ENCODE data around the gene CABCOCO1.

The CABCOCO1 gene

GRCh38 chr10:61744469-61744868 is 81.7 kb downstream of the CABCOCO1 start:
- H3K4me3 ChIP-seq (ENCODE audit: low read depth, low read length) = no peak overlapping the region
- TF ChIP-seq CTCF (IDR thresholded peaks at IDR 0.05; ENCODE audit: control insufficient read depth, extremely low read depth, insufficient read depth) = peak; percentile 39
- no peak for DNase-seq (ENCODE audit: low read depth)

GRCh38 chr10:61746377-61746776 is 83.6 kb downstream of the CABCOCO1 start:
- H3K4me3 ChIP-seq (ENCODE audit: low read depth, low read length) = no peak overlapping the region
- no peak for DNase-seq (ENCODE audit: low read depth)
- TF ChIP-seq CTCF (IDR thresholded peaks at IDR 0.05; ENCODE audit: control insufficient read depth, extremely low read depth, insufficient read depth) = no peak

- H3K4me3 ChIP-seq (ENCODE audit: low read depth, low read length) = no peak overlapping the region
- TF ChIP-seq CTCF (IDR thresholded peaks at IDR 0.05; ENCODE audit: control insufficient read depth, extremely low read depth, insufficient read depth) = no peak
- DNase-seq (ENCODE audit: low read depth) = no peak
Measured at GRCh38 chr10:61747307-61747706, 84.6 kb downstream of the CABCOCO1 start.

GRCh38 chr10:61749291-61749690 is 86.6 kb downstream of the CABCOCO1 start:
- no peak overlapping the region for H3K4me3 ChIP-seq (ENCODE audit: low read depth, low read length)
- no peak for DNase-seq (ENCODE audit: low read depth)
- TF ChIP-seq CTCF (IDR thresholded peaks at IDR 0.05; ENCODE audit: control insufficient read depth, extremely low read depth, insufficient read depth) = no peak

- DNase-seq (ENCODE audit: low read depth) = no peak
- H3K4me3 ChIP-seq (ENCODE audit: low read depth, low read length) = no peak overlapping the region
- peak; percentile 67 for TF ChIP-seq CTCF (IDR thresholded peaks at IDR 0.05; ENCODE audit: control insufficient read depth, extremely low read depth, insufficient read depth)
Measured at GRCh38 chr10:61750943-61751471, 88.3 kb downstream of the CABCOCO1 start.

- H3K4me3 ChIP-seq (ENCODE audit: low read depth, low read length) = no peak overlapping the region
- no peak for TF ChIP-seq CTCF (IDR thresholded peaks at IDR 0.05; ENCODE audit: control insufficient read depth, extremely low read depth, insufficient read depth)
- no peak for DNase-seq (ENCODE audit: low read depth)
Measured at GRCh38 chr10:61751599-61751998, 88.9 kb downstream of the CABCOCO1 start.

All from LNCaP clone FGC (cell line).